Progenitor cell of endocrine pancreas (in vitro differentiated cells): ENCODE data around the gene PRTN3. TPM values are rescaled to one million over a fixed set of nuclear protein-coding genes. Genes with fewer than 3 reads are reported as not detected.
"Not testable (repeated sequence)": the region's sequence is repeated elsewhere in the genome, so short reads cannot be mapped to it uniquely, and the experiment has no call there.

ENCODE experiments used
- DNase-seq: peaks from one replicate; pipeline ENCODE4 v3.0.0; 2021; ENCODE audit warnings: low spot score; ENCODE audit not compliant: unreplicated experiment
- H3K27ac Mint-ChIP-seq: 2 replicates; pipeline ENCODE4 v1.8.0; 2021; ENCODE audit warnings: mild to moderate bottlenecking, moderate library complexity, mixed read lengths
- H3K27me3 Mint-ChIP-seq: 2 replicates; pipeline ENCODE4 v1.8.0; 2021; ENCODE audit warnings: mixed read lengths
- H3K36me3 Mint-ChIP-seq: 2 replicates; pipeline ENCODE4 v1.8.0; 2022; ENCODE audit warnings: mixed read lengths; ENCODE audit not compliant: insufficient read depth
- H3K4me1 Mint-ChIP-seq: 2 replicates; pipeline ENCODE4 v1.8.0; 2021; ENCODE audit warnings: low read depth, mixed read lengths
- H3K4me3 Mint-ChIP-seq: 2 replicates; pipeline ENCODE4 v1.8.0; 2021; ENCODE audit warnings: low read depth, mild to moderate bottlenecking, moderate library complexity, mixed read lengths
- H3K9me3 Mint-ChIP-seq: 2 replicates; pipeline ENCODE4 v1.8.0; 2021; ENCODE audit warnings: low read depth, mixed read lengths
- total RNA-seq: library from RNA; stranded (reverse); gene quantifications from 2 replicates; pipeline ENCODE4 v1.2.1, GENCODE V29; 2021
- TF ChIP-seq, protein P1 (sequence below): fragments of 200-600 bp; sonication (generic); IDR thresholded peaks from one replicate; pipeline ENCODE4 v1.5.0; 2021; ENCODE audit warnings: antibody characterized with exemption, mild to moderate bottlenecking; ENCODE audit not compliant: unreplicated experiment

The PRTN3 gene
- total RNA-seq, 1 donor from 2014 or later = not detected

DNA sequence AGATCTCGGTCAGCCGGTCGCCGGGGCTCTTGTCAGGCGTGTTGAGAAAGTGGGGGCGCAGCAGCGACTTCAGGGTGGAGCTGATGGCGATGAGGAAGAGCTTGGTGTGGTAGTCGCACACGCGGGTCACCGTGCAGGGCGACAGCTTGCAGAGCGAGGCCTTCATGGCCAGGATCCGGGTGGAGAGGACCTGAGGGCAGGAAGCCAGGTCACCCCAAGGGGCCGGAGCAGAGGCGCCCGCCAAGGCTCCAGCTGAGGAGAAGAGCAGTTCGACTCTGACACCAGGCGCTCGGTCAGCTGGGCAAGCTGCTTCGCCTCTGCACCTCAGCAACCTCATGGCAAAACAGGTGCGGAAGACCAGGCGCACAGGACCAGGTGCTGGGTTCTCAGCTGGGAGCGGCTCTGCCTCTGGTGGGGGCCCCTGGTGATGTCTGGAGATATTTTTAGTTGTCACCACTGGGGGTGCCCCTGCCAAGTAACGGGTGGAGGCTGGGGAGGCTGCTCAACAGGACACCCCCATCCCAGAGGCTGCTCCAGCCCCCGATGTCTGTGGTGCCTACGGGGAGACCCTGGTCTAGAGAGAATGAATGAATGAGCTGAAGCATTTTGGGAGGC is 34.6 kb downstream of the PRTN3 start:
- peaks cover 1% of the 10 kb centered on the region for H3K4me1 Mint-ChIP-seq
- H3K27me3 Mint-ChIP-seq = no peaks in the 10 kb centered on the region
- no peak for DNase-seq
- H3K9me3 Mint-ChIP-seq = no peaks in the 10 kb centered on the region
- H3K36me3 Mint-ChIP-seq = peaks cover 4% of the 10 kb centered on the region
- H3K27ac Mint-ChIP-seq = no peak overlapping the region
- TF ChIP-seq, protein P1, sequence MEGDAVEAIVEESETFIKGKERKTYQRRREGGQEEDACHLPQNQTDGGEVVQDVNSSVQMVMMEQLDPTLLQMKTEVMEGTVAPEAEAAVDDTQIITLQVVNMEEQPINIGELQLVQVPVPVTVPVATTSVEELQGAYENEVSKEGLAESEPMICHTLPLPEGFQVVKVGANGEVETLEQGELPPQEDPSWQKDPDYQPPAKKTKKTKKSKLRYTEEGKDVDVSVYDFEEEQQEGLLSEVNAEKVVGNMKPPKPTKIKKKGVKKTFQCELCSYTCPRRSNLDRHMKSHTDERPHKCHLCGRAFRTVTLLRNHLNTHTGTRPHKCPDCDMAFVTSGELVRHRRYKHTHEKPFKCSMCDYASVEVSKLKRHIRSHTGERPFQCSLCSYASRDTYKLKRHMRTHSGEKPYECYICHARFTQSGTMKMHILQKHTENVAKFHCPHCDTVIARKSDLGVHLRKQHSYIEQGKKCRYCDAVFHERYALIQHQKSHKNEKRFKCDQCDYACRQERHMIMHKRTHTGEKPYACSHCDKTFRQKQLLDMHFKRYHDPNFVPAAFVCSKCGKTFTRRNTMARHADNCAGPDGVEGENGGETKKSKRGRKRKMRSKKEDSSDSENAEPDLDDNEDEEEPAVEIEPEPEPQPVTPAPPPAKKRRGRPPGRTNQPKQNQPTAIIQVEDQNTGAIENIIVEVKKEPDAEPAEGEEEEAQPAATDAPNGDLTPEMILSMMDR = no peak
- H3K4me3 Mint-ChIP-seq = no peak overlapping the region

DNA sequence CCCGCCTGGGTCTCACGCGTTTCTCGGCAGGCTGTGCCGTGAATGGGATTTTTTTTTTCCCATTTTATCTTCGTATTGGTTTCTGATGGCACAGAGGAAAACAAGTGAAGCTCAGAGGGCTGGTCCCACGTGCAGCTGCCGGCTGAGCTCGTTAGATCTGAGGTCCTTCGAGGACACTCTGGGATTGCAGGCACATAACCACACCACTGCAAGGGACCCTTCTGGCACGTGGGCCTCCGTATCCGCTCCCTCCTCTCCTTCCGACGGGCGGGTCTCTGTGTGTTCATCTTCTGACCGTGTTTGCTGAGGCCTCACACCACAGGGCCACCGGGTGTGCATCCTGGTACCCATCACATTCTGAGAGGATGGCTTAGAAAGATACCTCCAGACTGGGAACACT is 35.3 kb downstream of the PRTN3 start:
- Mint-ChIP-seq H3K27me3 (no peaks in the 10 kb centered on the region), H3K9me3 (no peaks in the 10 kb centered on the region), H3K27ac (no peak overlapping the region), H3K36me3 (peaks cover 7% of the 10 kb centered on the region), H3K4me3 (no peak overlapping the region), H3K4me1 (peaks cover 1% of the 10 kb centered on the region)
- TF ChIP-seq, protein P1 = no peak
- no peak for DNase-seq

DNA sequence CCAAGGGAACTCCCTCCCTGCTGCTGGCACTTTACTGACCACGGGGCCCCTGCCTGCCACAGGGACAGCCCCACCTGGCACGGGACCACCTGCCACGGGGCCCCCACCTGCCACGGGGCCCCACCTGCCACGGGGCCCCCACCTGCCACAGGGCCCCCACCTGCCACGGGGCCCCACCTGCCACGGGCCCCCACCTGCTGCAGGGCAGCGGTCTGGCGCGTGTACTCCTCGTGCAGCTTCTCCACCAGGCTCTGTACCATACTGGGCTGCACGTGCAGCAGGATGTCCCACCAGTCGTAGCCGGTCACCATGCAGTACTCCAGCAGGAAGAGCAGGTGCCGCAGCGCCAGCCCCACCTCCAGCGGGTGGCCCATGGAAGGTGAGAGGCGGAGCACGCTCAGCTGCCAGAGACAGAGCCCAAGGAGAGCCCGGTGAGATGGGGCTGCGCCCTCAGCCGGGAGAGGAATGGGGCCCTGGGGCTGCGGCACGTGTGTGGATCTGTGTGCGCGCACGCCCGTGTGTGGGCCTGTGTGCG is 36.0 kb downstream of the PRTN3 start:
- Mint-ChIP-seq H3K4me3 (no peak overlapping the region), H3K4me1 (no peaks in the 10 kb centered on the region), H3K36me3 (peaks cover 9% of the 10 kb centered on the region), H3K27ac (no peak overlapping the region), H3K27me3 (no peaks in the 10 kb centered on the region), H3K9me3 (no peaks in the 10 kb centered on the region)
- no peak for DNase-seq
- TF ChIP-seq, protein P1 = no peak

DNA sequence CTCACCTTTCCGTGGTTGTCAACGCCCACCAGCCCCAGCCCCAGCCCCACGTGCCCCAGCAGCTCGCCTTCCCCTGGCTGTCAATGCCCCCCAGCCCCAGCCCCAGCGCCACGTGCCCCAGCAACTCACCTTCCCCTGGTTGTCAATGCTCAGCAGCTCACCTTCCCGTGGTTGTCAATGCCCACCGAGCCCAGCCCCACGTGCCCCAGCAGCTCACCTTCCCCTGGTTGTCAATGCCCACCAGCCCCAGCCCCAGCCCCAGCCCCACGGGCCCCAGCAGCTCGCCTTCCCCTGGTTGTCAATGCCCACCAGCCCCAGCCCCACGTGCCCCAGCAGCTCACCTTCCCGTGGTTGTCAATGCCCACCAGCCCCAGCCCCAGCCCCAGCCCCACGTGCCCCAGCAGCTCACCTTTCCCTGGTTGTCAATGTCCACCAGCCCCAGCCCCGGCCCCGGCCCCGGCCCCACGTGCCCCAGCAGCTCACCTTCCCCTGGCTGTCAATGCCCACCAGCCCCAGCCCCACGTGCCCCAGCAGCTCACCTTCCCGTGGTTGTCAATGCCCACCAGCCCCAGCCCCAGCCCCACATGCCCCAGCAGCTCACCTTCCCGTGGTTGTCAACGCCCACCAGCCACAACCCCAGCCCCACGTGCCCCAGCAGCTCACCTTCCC is 37.3 kb downstream of the PRTN3 start:
- H3K27me3 Mint-ChIP-seq, DNase-seq, H3K4me1 Mint-ChIP-seq, H3K4me3 Mint-ChIP-seq, H3K9me3 Mint-ChIP-seq, H3K27ac Mint-ChIP-seq: not testable (repeated sequence)
- H3K36me3 Mint-ChIP-seq = peaks cover 13% of the 10 kb centered on the region

DNA sequence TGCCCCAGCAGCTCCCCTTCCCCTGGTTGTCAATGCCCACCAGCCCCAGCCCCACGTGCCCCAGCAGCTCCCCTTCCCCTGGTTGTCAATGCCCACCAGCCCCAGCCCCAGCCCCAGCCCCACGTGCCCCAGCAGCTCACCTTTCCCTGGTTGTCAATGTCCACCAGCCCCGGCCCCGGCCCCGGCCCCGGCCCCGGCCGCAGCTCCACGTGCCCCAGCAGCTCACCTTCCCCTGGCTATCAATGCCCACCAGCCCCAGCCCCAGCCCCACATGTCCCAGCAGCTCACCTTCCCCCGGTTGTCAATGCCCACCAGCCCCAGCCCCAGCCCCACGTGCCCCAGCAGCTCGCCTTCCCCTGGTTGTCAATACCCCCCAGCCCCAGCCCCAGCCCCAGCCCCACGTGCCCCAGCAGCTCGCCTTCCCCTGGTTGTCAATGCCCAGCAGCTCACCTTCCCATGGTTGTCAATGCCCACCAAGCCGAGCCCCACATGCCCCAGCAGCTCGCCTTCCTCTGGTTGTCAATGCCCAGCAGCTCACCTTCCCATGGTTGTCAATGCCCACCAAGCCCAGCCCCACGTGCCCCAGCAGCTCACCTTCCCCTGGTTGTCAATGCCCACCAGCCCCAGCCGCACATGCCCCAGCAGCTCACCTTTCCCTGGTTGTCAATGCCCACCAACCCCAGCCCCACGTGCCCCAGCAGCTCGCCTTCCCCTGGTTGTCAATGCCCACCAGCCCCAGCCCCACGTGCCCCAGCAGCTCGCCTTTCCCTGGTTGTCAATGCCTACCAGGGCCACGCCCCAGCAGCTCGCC is 38.2 kb downstream of the PRTN3 start:
- DNase-seq, H3K4me1 Mint-ChIP-seq, H3K9me3 Mint-ChIP-seq, H3K27ac Mint-ChIP-seq, H3K27me3 Mint-ChIP-seq, H3K4me3 Mint-ChIP-seq: not testable (repeated sequence)
- peaks cover 13% of the 10 kb centered on the region for H3K36me3 Mint-ChIP-seq

DNA sequence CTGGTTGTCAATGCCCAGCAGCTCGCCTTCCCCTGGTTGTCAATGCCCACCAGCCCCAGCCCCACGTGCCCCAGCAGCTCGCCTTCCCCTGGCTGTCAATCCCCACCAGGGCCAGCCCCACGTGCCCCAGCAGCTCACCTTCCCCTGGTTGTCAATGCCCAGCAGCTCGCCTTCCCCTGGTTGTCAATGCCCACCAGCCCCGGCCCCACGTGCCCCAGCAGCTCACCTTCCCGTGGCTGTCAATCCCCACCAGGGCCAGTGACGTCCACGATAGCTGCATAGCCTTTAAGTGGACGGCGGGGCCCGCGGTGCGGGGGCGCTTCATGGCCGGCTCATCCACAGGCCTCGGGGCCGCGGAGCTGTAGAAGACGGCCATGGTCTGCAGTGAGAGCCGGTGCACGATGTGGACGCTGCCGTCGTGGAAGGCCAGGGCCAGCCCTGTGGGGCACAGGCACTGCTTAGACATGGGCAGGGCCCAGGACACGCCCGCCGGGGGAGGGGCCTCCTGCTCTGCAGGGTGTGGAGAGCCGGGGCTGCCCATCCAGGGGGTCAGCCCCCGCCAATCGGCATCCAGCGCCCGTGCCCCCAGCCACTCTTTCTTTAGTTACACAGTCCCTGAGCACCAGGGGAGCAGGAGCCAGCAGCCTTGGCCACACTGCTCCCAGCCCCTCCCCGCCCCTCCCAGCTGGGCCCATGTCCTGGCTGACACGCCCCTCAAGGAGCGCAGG is 39.1 kb downstream of the PRTN3 start:
- Mint-ChIP-seq H3K4me1 (no peaks in the 10 kb centered on the region), H3K27me3 (no peaks in the 10 kb centered on the region), H3K36me3 (peaks cover 13% of the 10 kb centered on the region), H3K27ac (no peak overlapping the region), H3K9me3 (no peaks in the 10 kb centered on the region), H3K4me3 (no peak overlapping the region)
- TF ChIP-seq, protein P1 = no peak
- no peak for DNase-seq
